ENCODE data around the gene CD248.

Gene CD248

DNA sequence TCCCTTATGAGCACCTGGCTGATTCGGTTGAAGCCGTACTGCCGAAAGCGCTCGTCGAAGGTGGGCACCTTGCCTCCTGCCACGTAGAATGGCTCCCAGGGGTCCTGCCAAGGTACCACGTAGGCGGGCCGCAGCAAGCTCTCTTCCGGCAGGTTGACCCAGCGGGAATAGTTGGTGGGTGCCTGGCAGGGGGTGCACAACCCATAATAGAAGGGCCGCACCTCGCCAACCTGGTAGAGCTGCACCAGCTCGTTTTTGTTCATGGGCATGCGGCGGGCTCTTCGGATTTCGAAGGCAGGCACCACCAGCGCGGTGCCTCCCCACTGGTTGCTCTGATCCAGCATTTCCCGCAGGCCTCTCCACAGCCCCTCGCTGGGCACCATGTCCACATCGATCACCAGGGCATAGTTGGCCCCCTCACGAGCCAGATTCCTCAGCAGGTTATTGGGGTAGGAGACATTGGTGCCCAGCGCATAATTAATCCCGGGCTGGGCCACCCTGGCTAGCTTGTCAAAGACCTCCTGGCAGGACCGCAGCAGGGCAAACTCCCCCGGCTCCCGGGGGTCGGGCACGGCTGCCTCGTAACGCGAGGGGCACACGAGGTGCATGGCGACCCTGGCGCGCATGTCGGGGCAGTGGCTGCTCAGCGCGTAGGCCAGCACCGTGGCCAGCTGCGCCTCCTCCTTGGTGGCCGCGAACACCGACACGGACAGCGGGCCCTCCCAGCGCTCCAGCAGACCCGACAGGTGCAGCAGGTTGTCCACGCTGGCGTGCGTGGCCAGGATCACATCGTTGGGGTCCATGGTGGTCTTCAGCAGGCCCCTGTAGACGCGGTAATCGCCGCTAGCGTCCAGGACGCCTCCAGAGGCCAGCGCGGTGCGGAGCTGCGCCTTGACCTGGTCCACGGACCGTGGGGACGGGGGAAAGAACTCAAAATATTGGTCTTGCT is 29.9 kb upstream of the CD248 start:
- Histone ChIP-seq H3K27ac (ENCODE audit: insufficient read depth in 1 of 2, low read depth in 1 of 2, low read length in 2 of 2, poor library complexity in 1 of 2, severe bottlenecking in 2 of 2) (peak overlapping the region in 1 of 2 experiments; percentile 73), H3K4me1 (ENCODE audit: control extremely low read depth in 1 of 4, control insufficient read depth in 4 of 4, insufficient read depth in 4 of 4, low read length in 3 of 4) (peaks cover 6 to 41% (median 32%) of the 10 kb centered on the region in 4 experiments), H3K9me3 (ENCODE audit: control extremely low read depth in 1 of 5, control insufficient read depth in 4 of 5, insufficient read depth in 2 of 5, low read depth in 1 of 5, low read length in 4 of 5) (no peaks in the 10 kb centered on the region), H3K4me3 (ENCODE audit: control insufficient read depth in 1 of 7, extremely low read depth in 1 of 7, insufficient read depth in 4 of 7, low read depth in 2 of 7, low read length in 6 of 7) (peak overlapping the region; percentile 52 to 92 (median 88)), H3K36me3 (ENCODE audit: control insufficient read depth in 4 of 4, insufficient read depth in 4 of 4, low read length in 3 of 4) (peaks cover under 1 to 10% (median 7%) of the 10 kb centered on the region in 4 experiments), H3K27me3 (replicated peaks in 2 of 5; ENCODE audit: control insufficient read depth in 4 of 5, insufficient read depth in 5 of 5, low read length in 4 of 5) (no peaks in the 10 kb centered on the region)
- 35% methylated on average over 68 of the region's 68 CpGs for WGBS (ENCODE audit: insufficient coverage)
- peak in 1 of 3 donors; percentile 17 for DNase-seq
- ChIA-PET CTCF (interaction anchor here (0.5 to 7.2 kb wide), 7 partner anchors 9 to 39 kb away, joined by 3 to 34 read pairs (median 4); partner anchors contain the start of gene RIN1), POLR2A (interaction anchor here (1.4 kb wide), 1 partner anchor 25 kb away, joined by 4 read pairs; the partner anchor contains the start of gene SLC29A2)

DNA sequence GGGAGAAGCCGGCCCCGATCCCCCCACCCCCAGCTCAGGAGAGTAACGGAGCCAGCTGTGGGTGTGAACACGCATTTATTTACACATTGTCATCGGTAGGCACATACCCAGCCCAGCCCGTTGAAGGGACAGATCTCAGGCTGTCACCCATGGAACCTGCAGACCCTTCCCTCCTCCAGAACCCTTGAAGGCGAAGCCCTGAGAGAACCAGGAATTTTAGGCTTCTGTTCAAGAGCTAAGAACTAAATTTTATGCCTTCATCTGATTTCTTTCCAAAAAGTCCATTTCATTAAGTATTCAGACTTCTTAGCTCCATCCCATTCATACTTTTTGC is 28.4 kb upstream of the CD248 start:
- H3K27me3 ChIP-seq (replicated peaks in 2 of 5; ENCODE audit: control insufficient read depth in 4 of 5, insufficient read depth in 5 of 5, low read length in 4 of 5) = no peaks in the 10 kb centered on the region
- WGBS (ENCODE audit: insufficient coverage) = 14% methylated on average over 7 of the region's 7 CpGs
- H3K36me3 ChIP-seq (ENCODE audit: control insufficient read depth in 4 of 4, insufficient read depth in 4 of 4, low read length in 3 of 4) = peaks cover 4 to 25% (median 21%) of the 10 kb centered on the region in 4 experiments
- H3K9me3 ChIP-seq (ENCODE audit: control extremely low read depth in 1 of 5, control insufficient read depth in 4 of 5, insufficient read depth in 2 of 5, low read depth in 1 of 5, low read length in 4 of 5) = no peaks in the 10 kb centered on the region
- no peak for DNase-seq
- peaks cover 6 to 41% (median 32%) of the 10 kb centered on the region in 4 experiments for H3K4me1 ChIP-seq (ENCODE audit: control extremely low read depth in 1 of 4, control insufficient read depth in 4 of 4, insufficient read depth in 4 of 4, low read length in 3 of 4)
- peak overlapping the region; percentile 87 to 91 for H3K27ac ChIP-seq (ENCODE audit: insufficient read depth in 1 of 2, low read depth in 1 of 2, low read length in 2 of 2, poor library complexity in 1 of 2, severe bottlenecking in 2 of 2)
- POLR2A ChIA-PET = interaction anchor here (1.5 kb wide), 1 partner anchor 33 kb away, joined by 3 read pairs; no protein-coding TSS in a partner anchor
- CTCF ChIA-PET = interaction anchor here (1.6 to 7.5 kb wide), 4 partner anchors 10 to 39 kb away, joined by 4 to 52 read pairs (median 24); partner anchors contain the start of gene RIN1
- H3K4me3 ChIP-seq (ENCODE audit: control insufficient read depth in 1 of 7, extremely low read depth in 1 of 7, insufficient read depth in 4 of 7, low read depth in 2 of 7, low read length in 6 of 7) = peak overlapping the region in 6 of 7 experiments; percentile 10 to 99 (median 93)

DNA sequence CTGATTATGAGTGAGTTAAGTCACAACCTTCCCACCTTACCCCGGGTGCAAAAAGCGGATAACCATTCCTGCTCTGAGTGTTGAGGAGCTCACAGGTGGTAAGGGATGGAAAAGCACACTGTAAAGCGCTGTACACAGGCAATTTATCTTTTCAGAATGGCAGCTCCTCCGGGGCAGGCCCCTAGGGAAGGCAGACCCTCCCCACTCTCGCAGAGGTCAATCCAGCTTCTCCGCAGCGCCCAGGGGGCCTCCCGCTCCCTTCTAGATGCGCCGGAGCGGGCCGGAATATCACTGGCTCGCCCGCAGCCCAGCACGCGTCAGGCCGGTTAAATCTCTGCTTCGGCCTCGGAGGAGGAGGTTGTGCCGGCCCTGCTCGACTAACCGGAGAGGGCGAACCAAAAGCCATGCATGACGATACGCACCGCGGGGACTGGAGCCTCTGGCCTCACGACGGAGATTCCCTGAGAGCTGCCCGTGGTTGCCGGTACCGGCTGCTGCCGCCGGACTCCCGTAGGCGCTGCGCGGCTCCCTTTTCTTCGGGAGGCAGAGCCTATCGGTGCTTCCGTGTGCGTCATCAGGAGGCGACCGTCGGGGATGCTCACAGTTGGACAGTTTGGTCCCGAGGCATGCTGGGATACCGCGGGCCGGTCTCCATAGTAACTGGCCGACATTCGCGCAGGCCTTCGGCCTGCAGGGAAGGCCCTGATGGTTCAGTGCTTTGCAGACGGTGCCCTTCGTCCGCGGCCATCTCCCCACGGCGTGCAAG is 27.9 kb upstream of the CD248 start, which contains the start of gene BRMS1:
Gene BRMS1 (minus strand): TSS at position 555 of the 766 bp plus-strand sequence. CDS start 2,870 bp downstream, outside the sequence.
- DNase-seq = peak; percentile 97 to 98 (median 98)
- Histone ChIP-seq H3K9me3 (ENCODE audit: control extremely low read depth in 1 of 5, control insufficient read depth in 4 of 5, insufficient read depth in 2 of 5, low read depth in 1 of 5, low read length in 4 of 5) (no peaks in the 10 kb centered on the region), H3K36me3 (ENCODE audit: control insufficient read depth in 4 of 4, insufficient read depth in 4 of 4, low read length in 3 of 4) (peaks cover 4 to 30% (median 25%) of the 10 kb centered on the region in 4 experiments), H3K4me1 (ENCODE audit: control extremely low read depth in 1 of 4, control insufficient read depth in 4 of 4, insufficient read depth in 4 of 4, low read length in 3 of 4) (peaks cover 6 to 41% (median 32%) of the 10 kb centered on the region in 4 experiments), H3K27ac (ENCODE audit: insufficient read depth in 1 of 2, low read depth in 1 of 2, low read length in 2 of 2, poor library complexity in 1 of 2, severe bottlenecking in 2 of 2) (peak within 1 kb of the TSS; percentile 87 to 91), H3K4me3 (ENCODE audit: control insufficient read depth in 1 of 7, extremely low read depth in 1 of 7, insufficient read depth in 4 of 7, low read depth in 2 of 7, low read length in 6 of 7) (peak within 1 kb of the TSS; percentile 46 to 99 (median 91)), H3K27me3 (replicated peaks in 2 of 5; ENCODE audit: control insufficient read depth in 4 of 5, insufficient read depth in 5 of 5, low read length in 4 of 5) (no peaks in the 10 kb centered on the region)
- POLR2A ChIA-PET = interaction anchor here (0.8 to 1.5 kb wide), 3 partner anchors 28 to 56 kb away, joined by 3 to 5 read pairs (median 3); partner anchors contain the start of genes CD248 and YIF1A
- under 1% methylated on average over 57 of the region's 59 CpGs for WGBS (ENCODE audit: insufficient coverage)
- CTCF ChIA-PET = interaction anchor here (1.4 to 7.5 kb wide), 5 partner anchors 9 to 41 kb away, joined by 4 to 52 read pairs (median 15); partner anchors contain the start of gene RIN1

DNA sequence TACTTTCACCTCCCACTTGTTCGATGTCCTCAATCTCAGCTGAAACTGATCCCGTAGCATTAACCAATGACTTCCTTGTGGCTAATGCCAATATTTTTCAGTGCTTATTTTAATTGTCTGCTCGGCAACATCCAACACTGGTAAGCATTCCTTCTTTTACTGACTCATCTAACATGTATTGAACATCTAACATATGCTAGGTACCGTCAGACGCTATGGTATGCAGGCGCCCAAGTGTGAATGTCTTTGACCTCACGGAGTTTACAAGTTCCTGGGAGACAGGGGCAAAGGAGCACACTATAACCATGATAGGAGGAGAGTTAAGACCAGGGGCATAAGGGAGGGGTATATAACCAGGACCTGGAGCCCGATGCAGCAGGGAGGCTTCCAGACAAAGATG is 26.3 kb upstream of the CD248 start:
- ChIA-PET POLR2A (interaction anchor here (0.6 kb wide), 1 partner anchor 642 kb away, joined by 3 read pairs; no protein-coding TSS in a partner anchor), CTCF (interaction anchor here (0.9 to 7.5 kb wide), 4 partner anchors 11 to 43 kb away, joined by 3 to 52 read pairs (median 19); no protein-coding TSS in a partner anchor)
- DNase-seq = no peak
- peaks cover 6 to 38% (median 32%) of the 10 kb centered on the region in 4 experiments for H3K4me1 ChIP-seq (ENCODE audit: control extremely low read depth in 1 of 4, control insufficient read depth in 4 of 4, insufficient read depth in 4 of 4, low read length in 3 of 4)
- WGBS (ENCODE audit: insufficient coverage) = 94% methylated on average over 8 of the region's 8 CpGs
- no peak overlapping the region for H3K27ac ChIP-seq (ENCODE audit: insufficient read depth in 1 of 2, low read depth in 1 of 2, low read length in 2 of 2, poor library complexity in 1 of 2, severe bottlenecking in 2 of 2)
- no peaks in the 10 kb centered on the region for H3K27me3 ChIP-seq (replicated peaks in 2 of 5; ENCODE audit: control insufficient read depth in 4 of 5, insufficient read depth in 5 of 5, low read length in 4 of 5)
- H3K4me3 ChIP-seq (ENCODE audit: control insufficient read depth in 1 of 7, extremely low read depth in 1 of 7, insufficient read depth in 4 of 7, low read depth in 2 of 7, low read length in 6 of 7) = no peak overlapping the region
- no peaks in the 10 kb centered on the region for H3K9me3 ChIP-seq (ENCODE audit: control extremely low read depth in 1 of 5, control insufficient read depth in 4 of 5, insufficient read depth in 2 of 5, low read depth in 1 of 5, low read length in 4 of 5)
- H3K36me3 ChIP-seq (ENCODE audit: control insufficient read depth in 4 of 4, insufficient read depth in 4 of 4, low read length in 3 of 4) = peaks cover 4 to 46% (median 38%) of the 10 kb centered on the region in 4 experiments

DNA sequence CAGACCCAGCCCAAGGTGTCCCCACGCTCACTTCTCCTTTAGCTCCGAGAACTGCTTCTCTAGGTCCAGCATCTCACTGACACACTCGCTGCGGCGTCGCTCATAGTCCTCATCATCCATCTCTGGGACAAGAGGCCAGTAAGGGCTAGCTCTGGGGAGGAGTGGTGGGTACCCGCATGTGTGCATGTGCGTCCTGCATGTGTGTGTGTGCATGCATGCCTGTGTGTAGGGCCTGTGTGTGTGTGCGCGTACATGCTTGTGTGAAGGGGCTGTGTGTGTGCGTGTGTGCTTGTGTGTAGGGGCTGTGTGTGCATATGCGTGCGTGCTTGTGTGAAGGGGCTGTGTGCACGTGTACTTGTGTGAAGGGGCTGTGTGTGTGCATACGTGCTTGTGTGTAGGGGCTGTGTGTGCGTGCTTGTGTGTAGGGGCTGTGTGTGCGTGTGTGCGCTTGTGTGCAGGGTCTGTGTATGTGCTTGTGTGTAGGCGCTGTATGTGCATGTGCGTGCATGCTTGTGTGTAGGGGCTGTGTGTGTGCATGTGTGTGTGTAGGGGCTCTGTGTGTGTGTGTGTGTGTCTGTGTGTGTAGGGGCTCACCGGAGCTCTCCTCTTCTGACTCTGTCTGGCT is 24.8 kb upstream of the CD248 start:
- Histone ChIP-seq H3K9me3 (ENCODE audit: control extremely low read depth in 1 of 5, control insufficient read depth in 4 of 5, insufficient read depth in 2 of 5, low read depth in 1 of 5, low read length in 4 of 5) (no peaks in the 10 kb centered on the region), H3K4me3 (ENCODE audit: control insufficient read depth in 1 of 7, extremely low read depth in 1 of 7, insufficient read depth in 4 of 7, low read depth in 2 of 7, low read length in 6 of 7) (no peak overlapping the region), H3K27me3 (replicated peaks in 2 of 5; ENCODE audit: control insufficient read depth in 4 of 5, insufficient read depth in 5 of 5, low read length in 4 of 5) (no peaks in the 10 kb centered on the region), H3K4me1 (ENCODE audit: control extremely low read depth in 1 of 4, control insufficient read depth in 4 of 4, insufficient read depth in 4 of 4, low read length in 3 of 4) (peaks cover 6 to 35% (median 32%) of the 10 kb centered on the region in 4 experiments), H3K36me3 (ENCODE audit: control insufficient read depth in 4 of 4, insufficient read depth in 4 of 4, low read length in 3 of 4) (peaks cover 6 to 56% (median 45%) of the 10 kb centered on the region in 4 experiments), H3K27ac (ENCODE audit: insufficient read depth in 1 of 2, low read depth in 1 of 2, low read length in 2 of 2, poor library complexity in 1 of 2, severe bottlenecking in 2 of 2) (no peak overlapping the region)
- ChIA-PET CTCF (interaction anchor here (0.8 to 7.5 kb wide), 5 partner anchors 10 to 83 kb away, joined by 3 to 52 read pairs (median 3); no protein-coding TSS in a partner anchor), POLR2A (no interaction called here)
- 100% methylated on average over 13 of the region's 21 CpGs for WGBS (ENCODE audit: insufficient coverage)
- no peak for DNase-seq

Measured in common myeloid progenitor, CD34-positive (primary cell).